ENCODE results near the gene UBTF.

UBTF gene, protein sequence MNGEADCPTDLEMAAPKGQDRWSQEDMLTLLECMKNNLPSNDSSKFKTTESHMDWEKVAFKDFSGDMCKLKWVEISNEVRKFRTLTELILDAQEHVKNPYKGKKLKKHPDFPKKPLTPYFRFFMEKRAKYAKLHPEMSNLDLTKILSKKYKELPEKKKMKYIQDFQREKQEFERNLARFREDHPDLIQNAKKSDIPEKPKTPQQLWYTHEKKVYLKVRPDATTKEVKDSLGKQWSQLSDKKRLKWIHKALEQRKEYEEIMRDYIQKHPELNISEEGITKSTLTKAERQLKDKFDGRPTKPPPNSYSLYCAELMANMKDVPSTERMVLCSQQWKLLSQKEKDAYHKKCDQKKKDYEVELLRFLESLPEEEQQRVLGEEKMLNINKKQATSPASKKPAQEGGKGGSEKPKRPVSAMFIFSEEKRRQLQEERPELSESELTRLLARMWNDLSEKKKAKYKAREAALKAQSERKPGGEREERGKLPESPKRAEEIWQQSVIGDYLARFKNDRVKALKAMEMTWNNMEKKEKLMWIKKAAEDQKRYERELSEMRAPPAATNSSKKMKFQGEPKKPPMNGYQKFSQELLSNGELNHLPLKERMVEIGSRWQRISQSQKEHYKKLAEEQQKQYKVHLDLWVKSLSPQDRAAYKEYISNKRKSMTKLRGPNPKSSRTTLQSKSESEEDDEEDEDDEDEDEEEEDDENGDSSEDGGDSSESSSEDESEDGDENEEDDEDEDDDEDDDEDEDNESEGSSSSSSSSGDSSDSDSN

DNA sequence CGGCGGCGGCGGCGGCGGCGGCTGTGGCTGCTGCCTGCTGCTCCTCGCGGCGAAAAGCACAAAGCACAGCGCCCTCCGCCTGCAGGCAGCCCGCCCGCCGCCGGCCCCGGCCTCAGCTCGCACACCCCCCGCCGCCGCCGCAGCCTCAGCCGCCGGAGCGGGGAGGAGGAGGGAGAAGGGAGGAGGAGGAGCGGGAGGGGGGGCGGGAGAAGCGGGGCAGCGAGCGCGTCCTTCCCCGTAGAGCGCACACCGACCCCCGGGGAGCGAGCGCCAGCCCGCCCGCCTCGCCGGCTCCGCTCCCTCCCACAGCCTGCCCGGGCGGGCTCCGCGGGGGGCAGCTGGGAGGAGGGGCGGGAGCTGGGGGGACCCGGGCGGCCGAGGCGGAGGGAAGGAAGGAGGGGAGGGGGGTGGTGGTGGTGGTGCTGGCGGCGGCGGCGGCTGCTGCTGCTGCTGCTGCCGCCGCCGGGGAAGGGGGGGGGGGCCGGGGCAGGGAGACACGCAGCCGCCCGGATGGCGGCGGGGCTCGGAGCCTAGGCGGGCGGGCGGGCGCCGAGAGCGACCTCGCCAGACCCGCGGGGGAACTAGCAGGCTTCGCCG lies at the start of gene UBTF:
Gene UBTF (minus strand): TSS at position 60 of the 597 bp plus-strand sequence. CDS start 1,446 bp downstream, outside the sequence.
- in situ Hi-C loops (cut with HindIII; ENCODE audit: low sequenced_read_pairs): no loop called here

GRCh38 chr17:44268709-44269534 lies 49.4 kb upstream of the UBTF start:
- in situ Hi-C loops (cut with HindIII; ENCODE audit: low sequenced_read_pairs): no loop called here

DNA sequence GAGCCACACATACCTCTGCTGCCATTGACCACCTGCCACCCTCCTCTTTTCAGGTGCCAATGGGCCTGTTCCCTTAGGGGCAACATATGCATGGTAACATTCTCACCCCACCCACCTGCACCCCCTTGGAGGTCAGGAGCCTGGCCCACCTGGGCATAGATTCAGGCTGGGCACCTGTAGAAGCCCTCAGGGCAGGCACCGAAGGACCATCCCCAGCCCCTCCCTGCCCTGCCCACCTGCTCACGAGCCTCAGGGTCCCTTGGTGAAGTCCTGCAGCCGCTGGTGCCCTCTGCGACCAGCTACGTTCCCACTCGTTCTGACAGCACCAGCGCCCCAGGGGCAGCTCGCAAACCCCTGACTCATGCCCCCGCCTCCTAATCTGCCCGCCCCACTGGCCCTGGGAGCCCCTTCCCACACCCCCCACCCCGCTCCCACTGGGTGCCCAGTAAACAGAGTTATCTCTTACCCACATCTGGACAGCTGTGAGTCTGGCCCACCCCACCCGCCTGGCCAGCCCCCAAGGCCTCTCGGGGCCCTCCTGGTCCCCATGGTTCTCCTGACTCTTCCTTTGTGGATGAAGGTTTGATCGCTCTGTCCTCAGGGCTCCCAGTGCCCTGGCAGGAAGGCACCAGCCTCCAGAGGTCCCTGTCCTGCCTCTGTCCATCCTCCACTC lies 48.5 kb upstream of the UBTF start, which contains the start of gene SLC4A1:
Gene SLC4A1 (minus strand): TSS at position 318 of the 673 bp plus-strand sequence. CDS start 5,269 bp downstream, outside the sequence.
- in situ Hi-C loops (cut with HindIII; ENCODE audit: low sequenced_read_pairs): no loop called here

- in situ Hi-C loops (cut with HindIII; ENCODE audit: low sequenced_read_pairs): no loop called here
These were observed 47.6 kb upstream of the UBTF start for GRCh38 chr17:44267165-44267455.

GRCh38 chr17:44266402-44267164 lies 47.1 kb upstream of the UBTF start:
- in situ Hi-C loops (cut with HindIII; ENCODE audit: low sequenced_read_pairs): no loop called here

- in situ Hi-C loops (cut with HindIII; ENCODE audit: low sequenced_read_pairs): no loop called here
These were observed 43.9 kb upstream of the UBTF start for GRCh38 chr17:44263345-44263902.

DNA sequence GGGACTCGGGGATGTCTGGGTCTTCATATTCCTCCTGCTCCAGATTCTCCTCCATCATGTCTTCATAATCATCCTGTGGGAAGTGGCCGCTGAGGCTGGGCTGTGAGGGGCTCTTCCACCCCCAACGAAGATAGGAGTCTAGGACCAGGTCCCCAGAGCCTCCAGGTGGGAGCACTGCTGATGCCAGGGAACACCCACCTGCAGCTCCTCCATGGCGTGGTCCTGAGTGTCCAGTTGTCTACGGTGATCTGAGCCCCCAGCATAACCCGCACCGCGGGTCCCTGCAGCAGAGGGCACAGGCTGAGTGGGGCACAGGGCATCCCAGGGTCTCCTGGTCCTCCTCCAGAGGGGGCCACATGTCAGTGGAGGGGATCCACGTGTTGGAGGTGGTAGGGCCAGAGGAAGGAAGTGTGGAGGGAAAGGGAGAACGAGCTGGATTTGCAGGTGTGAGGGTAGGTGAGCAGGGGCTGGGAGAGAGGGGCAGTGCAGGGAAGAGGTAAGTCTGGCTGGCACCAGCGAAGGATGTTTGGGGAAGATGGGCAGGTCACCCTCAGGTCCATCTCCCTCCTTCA lies 43.3 kb upstream of the UBTF start:
- in situ Hi-C loops (cut with HindIII; ENCODE audit: low sequenced_read_pairs): no loop called here

GRCh38 chr17:44260296-44260695 lies 40.8 kb upstream of the UBTF start:
- in situ Hi-C loops (cut with HindIII; ENCODE audit: low sequenced_read_pairs): no loop called here

GRCh38 chr17:44258811-44259351 lies 39.4 kb upstream of the UBTF start:
- in situ Hi-C loops (cut with HindIII; ENCODE audit: low sequenced_read_pairs): no loop called here

DNA sequence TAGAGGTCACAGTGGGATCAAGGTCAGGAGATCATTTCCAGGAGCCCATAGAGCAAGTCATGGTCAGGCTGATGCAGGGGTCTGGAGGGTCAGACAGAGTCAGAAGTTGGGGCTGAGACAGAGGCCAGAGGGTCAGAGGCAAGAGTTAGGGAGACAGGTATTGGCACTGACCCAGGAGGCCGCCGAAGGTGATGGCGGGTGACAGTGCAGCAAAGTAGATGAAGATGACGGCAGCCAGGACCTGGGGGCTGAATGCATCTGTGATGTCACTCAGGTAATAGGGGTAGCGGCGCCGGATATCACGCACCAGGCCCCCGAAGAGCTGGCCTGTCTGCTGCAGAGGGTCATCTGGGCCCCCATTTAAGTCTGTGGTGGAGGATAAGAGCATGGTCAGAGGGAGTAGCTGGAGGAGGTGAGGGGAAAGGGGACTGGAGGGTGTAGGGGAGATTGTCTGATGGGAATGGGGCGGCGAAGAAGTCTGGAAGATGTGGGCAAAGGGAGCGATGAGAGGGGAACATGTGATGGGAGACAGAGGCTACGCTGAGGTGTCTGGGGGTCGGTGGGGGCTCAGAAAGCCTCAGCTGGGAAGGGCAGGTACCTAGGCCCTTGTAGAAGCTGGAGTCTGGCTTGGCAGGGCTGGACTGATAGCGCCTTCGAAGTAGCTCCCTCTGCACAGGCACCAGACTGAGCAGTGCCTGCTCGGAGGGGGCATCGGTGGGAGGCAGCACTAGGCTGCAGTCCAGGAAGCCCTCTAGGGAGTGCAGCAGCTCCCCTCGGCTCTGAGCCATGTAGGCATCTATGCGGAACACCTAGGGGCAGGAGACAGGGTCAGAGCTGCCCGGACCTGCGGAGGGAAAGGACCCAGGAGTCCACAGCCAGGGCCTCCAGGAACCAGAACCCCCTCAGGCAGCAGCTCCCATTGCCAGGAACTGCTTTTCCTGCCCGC lies 38.6 kb upstream of the UBTF start:
- in situ Hi-C loops (cut with HindIII; ENCODE audit: low sequenced_read_pairs): no loop called here

GRCh38 chr17:44256671-44257070 lies 37.2 kb upstream of the UBTF start:
- in situ Hi-C loops (cut with HindIII; ENCODE audit: low sequenced_read_pairs): no loop called here

DNA sequence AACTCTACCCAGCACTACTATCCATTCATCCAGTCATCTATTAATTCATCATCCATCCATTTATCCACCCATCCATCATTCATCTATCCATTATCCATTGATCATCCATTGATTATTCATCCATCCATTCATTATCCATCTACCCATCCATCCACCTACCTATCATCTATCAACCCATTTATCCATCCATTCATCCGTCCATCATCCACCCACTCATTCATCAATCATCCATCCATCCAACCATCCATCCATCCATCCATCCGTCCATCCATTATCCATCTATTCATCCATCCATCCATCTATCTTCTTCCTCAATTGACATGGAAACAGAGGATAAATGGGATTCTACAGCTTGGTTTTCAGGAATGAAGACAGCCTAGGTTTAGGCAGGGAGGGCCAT lies 36.4 kb upstream of the UBTF start:
- in situ Hi-C loops (cut with HindIII; ENCODE audit: low sequenced_read_pairs): no loop called here

DNA sequence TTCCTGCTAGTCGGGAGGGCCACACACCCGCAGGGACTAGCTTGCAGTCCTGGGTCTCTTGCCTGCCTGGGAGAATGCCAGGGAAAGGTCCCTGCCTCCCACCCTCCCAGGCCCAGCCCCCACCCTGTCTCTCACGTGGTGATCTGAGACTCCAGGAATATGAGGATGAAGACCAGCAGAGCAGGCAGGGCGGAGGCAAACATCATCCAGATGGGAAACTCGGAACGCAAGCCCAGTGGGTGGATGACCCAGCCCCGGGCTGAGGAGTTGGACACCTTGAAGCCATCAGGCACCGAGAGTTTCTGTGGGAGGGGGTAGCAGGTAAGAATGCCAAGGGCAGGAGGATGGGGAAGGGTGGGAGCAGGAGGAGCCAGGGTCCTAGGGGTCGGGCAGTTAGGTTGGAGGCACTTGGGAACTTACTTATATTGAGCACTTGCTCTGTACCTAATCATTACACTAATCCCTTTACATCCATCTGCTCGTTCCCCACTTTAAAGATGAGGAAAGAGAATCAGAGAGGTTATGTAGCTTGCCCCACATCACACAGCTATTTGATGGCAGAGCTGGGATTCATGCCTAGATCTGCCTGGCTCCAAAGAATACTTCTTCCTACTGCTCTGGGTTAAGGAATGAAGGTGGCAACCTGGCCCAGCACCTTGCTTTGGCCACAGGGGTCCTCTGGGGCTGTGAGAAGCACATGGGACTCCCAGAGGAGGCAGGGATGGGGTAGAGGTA lies 35.1 kb upstream of the UBTF start:
- in situ Hi-C loops (cut with HindIII; ENCODE audit: low sequenced_read_pairs): no loop called here

DNA sequence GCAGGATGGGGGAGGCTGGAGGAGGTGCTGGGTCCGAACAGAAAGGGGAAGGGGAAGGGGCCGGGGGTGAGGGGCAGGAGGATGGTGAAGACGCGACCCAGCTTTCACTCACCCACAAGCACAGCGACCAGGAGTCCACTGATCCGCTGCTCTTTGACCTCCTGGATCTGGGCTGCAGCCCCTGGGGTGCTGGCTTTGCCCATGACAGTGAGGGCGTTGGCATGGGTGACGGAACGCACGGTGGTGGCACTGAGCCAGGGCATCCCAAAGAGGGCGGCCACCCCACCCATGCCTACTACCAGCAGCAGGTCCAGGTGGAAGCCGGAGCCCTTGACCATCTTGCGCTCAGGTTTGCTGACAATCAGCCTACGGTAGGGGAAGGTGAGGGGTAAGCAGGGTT lies 33.5 kb upstream of the UBTF start:
- in situ Hi-C loops (cut with HindIII; ENCODE audit: low sequenced_read_pairs): no loop called here

DNA sequence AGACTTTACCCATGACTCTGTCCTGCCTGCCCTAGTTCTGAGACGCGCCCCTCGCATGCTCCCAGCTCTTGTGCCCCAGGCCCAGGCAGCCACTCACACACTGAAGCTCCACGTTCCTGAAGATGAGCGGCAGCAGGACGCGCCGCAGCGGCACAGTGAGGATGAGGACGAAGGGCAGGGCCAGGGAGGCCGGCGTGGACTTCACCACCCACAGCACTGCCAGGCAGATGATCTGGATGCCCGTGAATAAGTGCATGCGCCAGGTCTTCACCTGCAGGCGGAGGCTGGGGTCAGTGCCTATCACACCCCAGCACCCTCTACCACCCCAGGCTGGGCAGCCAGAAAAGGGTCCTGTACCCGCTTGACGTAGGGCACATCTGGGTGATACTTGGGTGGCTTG lies 31.6 kb upstream of the UBTF start:
- in situ Hi-C loops (cut with HindIII; ENCODE audit: low sequenced_read_pairs): no loop called here

- in situ Hi-C loops (cut with HindIII; ENCODE audit: low sequenced_read_pairs): no loop called here
These were observed 30.2 kb upstream of the UBTF start for GRCh38 chr17:44249501-44250246.

All from DLD1 (cell line).